ENCODE measurements around the gene USH2A.

DNA sequence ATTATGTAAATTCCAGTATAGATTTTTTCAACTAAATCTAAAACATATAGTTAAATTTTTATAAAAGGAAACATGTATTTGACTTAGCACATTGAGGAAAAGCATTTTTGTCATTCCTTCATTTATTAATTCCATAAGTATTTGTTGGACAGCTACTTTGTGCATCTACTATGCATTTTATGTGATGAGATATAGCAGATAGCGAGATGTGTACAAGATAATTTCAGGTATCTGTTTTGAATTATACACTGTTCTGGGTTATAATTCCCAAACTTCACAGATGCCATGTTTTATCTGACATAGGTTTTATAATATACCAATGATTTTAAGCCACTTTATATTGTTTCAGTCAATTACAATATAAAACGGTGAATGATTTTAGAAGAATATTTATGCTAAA, 398.7 kb downstream of the USH2A start:
- TF ChIP-seq RFX5 (IDR thresholded peaks at IDR 0.05) (no peak), POLR2AphosphoS2 (conservative IDR thresholded peaks at IDR 0.05; ENCODE audit: low read length) (no peak), PHF8 (IDR thresholded peaks at IDR 0.05; ENCODE audit: borderline replicate concordance, low read depth) (no peak), ZFP36 (IDR thresholded peaks at IDR 0.05; ENCODE audit: borderline replicate concordance, partially characterized antibody) (no peak), EHMT2 (IDR thresholded peaks at IDR 0.05; ENCODE audit: low read depth) (no peak), POLR2A (IDR thresholded peaks at IDR 0.05; ENCODE audit: low read length) (no peak)
- TF ChIP-seq, protein P1, sequence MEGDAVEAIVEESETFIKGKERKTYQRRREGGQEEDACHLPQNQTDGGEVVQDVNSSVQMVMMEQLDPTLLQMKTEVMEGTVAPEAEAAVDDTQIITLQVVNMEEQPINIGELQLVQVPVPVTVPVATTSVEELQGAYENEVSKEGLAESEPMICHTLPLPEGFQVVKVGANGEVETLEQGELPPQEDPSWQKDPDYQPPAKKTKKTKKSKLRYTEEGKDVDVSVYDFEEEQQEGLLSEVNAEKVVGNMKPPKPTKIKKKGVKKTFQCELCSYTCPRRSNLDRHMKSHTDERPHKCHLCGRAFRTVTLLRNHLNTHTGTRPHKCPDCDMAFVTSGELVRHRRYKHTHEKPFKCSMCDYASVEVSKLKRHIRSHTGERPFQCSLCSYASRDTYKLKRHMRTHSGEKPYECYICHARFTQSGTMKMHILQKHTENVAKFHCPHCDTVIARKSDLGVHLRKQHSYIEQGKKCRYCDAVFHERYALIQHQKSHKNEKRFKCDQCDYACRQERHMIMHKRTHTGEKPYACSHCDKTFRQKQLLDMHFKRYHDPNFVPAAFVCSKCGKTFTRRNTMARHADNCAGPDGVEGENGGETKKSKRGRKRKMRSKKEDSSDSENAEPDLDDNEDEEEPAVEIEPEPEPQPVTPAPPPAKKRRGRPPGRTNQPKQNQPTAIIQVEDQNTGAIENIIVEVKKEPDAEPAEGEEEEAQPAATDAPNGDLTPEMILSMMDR (IDR thresholded peaks at IDR 0.05) = no peak
- TF ChIP-seq, protein P2, sequence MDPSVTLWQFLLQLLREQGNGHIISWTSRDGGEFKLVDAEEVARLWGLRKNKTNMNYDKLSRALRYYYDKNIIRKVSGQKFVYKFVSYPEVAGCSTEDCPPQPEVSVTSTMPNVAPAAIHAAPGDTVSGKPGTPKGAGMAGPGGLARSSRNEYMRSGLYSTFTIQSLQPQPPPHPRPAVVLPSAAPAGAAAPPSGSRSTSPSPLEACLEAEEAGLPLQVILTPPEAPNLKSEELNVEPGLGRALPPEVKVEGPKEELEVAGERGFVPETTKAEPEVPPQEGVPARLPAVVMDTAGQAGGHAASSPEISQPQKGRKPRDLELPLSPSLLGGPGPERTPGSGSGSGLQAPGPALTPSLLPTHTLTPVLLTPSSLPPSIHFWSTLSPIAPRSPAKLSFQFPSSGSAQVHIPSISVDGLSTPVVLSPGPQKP (IDR thresholded peaks at IDR 0.05; ENCODE audit: low read depth, low read length) = no peak
